Brain pericyte (primary cell): ENCODE data around the gene OR4M2.
"Not testable (repeated sequence)": the region's sequence is repeated elsewhere in the genome, so short reads cannot be mapped to it uniquely, and the experiment has no call there.

ENCODE experiments used
- DNase-seq: peaks from one replicate; pipeline ENCODE4 v3.0.0-alpha.2; 2012; ENCODE audit warnings: low read depth, low spot score

Gene OR4M2

DNA sequence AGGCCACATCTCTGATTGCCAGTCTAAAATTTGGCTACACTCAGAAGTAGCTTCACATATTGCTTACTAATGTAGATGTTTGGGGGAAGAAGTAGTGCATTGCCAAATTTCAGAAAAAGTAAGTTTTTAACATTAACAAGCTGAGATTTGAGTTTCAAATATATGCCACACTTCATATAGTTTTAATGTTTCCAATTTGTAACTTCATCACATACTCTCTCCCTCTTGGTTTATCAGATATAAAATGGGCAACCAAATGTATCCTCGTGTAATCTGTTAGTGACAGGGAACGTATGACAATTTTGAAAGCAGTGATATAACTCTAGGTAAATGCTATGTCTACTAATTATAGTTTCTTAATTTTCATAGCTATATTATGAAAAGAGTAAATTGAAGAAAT lies at the start of gene OR4M2:
Gene OR4M2 (plus strand): TSS at position 301 of the 400 bp plus-strand sequence. CDS start 98 bp downstream, at position 399.
- not testable (repeated sequence) for DNase-seq

DNA sequence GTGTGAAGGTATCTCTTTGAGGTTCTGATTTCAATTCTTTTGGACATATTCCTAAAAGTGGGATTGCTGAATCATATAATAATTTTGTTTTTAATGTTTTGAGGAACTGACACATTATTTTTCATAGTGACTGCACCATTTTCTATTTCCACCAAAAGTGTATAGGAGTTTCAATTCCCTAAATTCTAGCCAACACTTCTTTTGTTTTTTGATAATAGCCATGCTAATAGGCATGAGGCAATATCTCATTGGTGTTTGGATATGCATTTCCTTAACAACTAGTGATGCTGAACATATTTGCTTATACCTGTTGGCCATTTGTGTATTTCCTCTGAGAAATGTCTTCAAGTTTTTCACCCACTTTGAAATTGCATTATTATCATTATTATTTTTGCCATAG lies 11.1 kb upstream of the OR4M2 start:
- not testable (repeated sequence) for DNase-seq

DNA sequence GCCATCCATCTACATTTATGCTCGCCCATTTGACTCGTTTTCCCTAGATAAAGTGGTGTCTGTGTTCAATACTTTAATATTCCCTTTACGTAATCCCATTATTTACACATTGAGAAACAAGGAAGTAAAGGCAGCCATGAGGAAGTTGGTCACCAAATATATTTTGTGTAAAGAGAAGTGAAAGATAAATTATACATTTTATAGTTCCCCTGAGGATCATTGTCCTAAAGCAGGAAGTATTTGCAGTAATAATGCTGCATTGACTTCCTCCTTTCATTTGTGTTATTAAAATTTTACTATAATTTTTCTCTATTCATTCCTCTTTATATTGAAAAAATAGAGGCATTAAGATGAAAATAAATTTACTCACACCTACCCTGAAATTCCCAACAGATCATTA lies 1.1 kb downstream of the OR4M2 start:
- DNase-seq: not testable (repeated sequence)

DNA sequence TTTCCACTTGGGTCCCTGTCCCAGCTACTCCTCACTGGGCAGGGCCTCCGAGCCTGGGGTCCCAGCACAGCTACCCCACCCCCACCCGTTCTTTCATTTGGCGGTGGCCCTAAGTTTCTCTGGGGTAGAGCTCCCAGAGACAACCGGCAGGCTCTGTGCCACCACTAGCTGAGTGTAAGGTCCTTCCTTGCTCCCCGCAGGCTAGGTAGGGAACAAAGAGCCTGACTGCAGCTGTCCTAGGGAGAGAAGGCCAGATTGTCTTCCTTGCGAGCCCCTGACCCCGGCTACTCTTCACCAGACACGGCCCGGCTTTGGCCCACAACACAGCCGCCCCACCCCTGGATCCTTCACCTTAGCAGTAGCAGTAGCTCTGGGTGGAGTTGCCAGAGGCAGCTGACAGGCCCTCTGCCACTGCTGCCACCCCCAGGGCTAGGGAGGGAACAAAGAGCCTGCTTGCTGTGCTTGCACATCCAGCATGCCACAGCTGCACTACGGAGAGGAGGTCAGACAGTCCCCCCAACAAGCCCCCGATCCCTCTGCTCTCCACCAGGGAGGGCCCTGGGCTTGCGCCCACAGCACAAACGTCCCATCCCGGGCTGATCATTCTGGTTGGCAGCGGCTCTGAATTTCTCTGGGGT lies 18.4 kb downstream of the OR4M2 start:
- DNase-seq: not testable (repeated sequence)

DNA sequence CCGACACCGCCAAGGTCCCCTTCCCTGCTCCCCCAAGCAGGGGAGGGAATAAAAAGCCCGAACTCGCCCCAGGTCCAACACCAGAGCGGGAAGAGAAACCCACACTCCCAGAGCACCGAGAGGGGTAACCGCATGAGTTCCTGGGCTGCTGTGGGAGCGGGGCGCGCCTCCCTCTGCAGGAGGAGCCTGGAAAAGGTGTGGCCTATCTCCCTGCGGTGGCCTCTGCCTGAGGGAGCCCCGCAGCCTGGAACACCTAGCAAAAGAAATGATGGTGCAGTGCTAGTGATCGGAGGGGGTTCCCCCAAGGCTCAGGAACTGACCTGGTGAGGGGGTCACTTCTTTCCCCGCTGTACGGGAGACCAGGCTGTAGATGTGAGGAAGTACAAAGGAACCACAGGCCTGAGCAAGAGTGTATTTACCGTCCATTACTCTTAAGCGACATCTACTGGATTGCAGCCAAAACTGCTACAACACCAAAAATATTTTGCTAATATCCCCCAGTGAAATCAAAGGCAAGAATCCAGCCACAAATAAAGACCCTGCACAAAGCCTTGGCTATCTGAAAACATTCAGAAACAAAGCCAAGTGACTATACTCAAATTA lies 19.1 kb downstream of the OR4M2 start:
- DNase-seq: not testable (repeated sequence)

- DNase-seq: not testable (repeated sequence)
Measured at GRCh38 chr15:22122033-22122432, 41.7 kb downstream of the OR4M2 start.
